Mesenteric fat pad (tissue), 1 donor: ENCODE data around the gene CLPSL1. TPM values are rescaled to one million over a fixed set of nuclear protein-coding genes. Genes with fewer than 3 reads are reported as not detected.
A peak's percentile ranks its signal among the peaks of the same experiment; 100 is the strongest.

Source experiments
- DNase-seq: peaks from one replicate; pipeline ENCODE4 v3.0.0-alpha.2; 2020; ENCODE audit warnings: low spot score
- total RNA-seq: library from RNA; stranded (reverse); fragmentation: NEBNext Ultra II Directional; extraction: Animal tissue kit (Norgen Biotek cat#: 25700); gene quantifications from one replicate; pipeline ENCODE4 v1.2.1, GENCODE V29; 2021
- donor health status: DM: yes; HTN: yes; CAD: no.

CLPSL1 gene
- total RNA-seq, 1 donor from 2014 or later = not detected

DNA sequence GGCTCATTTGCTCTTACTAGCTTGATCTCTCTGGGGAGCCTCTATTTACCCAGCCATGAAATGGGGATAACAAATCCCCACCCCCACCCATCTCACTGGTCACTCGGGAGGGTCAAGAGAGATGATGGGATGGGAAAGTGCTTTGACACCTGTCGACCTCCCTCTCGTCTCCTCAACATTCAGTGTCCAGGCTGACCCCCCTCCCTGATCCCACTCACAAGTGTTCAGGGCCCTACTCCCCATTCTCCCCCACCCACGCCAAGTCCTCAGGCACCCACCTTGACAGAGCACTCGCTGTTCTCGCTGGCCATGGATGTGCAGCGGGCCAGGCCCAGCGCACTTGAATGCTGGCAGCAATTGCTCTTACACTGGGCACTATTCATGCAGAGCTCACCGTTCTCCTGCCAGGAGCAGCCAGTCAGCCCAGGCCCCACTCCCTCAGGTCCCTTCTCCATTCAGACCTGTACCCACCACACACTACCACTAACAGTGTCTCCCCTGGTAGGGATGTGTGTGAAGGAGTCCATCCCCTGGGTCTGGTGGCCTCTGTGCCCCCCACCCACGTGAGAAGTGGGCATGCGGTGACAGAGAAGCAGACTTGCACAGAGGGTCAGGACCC is 14.7 kb downstream of the CLPSL1 start:
- DNase-seq = no peak

DNA sequence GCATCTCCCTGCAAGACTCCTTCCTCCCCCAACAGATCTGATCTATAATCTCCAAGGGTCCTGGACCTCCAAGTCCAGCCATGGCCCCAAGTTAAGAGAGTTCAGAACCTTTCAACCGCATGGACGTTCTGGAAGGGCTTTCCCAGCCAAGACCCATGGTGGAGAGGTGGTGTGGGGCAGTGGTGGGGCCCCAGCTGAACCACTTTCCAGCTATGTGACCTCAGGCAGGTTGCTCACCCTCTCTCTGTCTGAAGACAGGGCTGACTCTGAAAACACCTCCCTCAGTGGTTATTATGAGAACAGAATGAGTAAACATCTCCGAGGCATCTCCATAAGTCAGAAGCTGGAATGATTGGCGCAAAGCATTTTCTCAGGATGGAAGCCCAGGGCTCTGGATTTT is 15.4 kb downstream of the CLPSL1 start:
- no peak for DNase-seq

DNA sequence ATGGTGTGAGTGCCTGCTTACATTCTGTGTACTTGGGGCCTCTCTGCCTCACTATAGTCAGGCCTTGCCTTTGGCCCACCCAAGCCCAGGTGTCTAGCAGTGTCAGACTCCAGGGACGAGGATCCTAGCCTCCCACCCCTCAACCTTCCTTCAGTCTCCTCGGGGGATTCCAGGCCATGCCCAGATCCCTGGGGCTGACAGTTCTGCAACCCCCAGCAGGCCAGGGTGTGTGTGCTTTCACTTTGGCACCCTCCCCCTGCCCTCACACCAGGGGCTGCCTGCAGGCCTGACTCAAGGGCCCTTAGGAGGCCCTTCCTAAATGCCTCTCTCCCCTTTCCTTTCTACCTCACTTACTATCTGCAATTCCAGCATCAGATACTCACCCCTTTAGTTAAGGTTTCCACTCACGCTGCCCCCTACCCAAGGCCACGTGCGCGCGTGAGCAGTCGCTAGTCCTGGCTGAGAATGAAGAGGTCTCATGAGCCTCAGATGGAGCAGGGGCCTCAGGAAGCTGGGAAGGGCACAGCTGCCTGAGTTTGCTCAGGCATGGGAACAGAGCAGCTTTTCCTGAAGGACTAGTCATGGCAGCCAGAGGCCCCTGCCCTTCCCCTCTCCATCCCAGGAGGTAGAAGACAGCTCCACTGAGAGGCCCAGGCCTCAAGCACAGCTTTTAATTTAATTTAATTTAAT is 17.2 kb downstream of the CLPSL1 start:
- DNase-seq = no peak

DNA sequence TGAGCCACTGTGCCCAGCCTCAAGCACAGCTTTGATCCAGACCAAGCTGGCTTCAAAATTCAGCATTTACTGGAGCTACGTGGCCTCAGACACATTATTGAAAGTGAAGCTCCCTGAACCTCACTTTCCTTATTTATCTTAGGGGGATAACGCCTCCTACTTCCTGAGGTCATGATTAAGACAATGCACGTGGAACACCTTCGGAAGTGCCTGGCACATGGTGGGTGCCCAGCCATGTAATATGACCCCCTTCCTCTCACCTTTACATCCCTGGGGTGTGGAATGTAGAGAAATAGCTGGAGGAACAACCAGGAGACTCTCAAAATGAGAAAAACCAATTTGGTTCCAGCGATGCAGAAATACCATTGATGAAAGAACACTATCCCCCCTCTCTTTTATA is 17.9 kb downstream of the CLPSL1 start:
- DNase-seq = no peak

DNA sequence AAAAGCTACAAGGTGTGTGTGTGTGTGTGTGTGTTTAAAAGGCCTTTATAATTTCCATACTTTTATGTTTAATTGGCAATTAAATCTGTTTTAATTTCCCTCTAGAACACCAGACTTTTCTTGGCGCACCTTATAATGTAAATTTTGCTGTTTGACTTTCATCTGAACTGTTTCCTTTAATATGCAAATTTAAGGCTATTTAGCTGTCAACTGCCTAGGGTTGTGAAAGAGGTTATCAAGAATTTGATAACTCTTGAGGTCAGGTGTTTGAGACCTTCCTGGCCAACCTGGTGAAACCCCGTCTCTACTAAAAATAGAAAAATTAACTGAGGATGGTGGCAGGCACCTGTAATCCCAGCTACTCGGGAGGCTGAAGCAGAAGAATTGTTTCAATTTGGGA is 20.3 kb downstream of the CLPSL1 start:
- DNase-seq = no peak

DNA sequence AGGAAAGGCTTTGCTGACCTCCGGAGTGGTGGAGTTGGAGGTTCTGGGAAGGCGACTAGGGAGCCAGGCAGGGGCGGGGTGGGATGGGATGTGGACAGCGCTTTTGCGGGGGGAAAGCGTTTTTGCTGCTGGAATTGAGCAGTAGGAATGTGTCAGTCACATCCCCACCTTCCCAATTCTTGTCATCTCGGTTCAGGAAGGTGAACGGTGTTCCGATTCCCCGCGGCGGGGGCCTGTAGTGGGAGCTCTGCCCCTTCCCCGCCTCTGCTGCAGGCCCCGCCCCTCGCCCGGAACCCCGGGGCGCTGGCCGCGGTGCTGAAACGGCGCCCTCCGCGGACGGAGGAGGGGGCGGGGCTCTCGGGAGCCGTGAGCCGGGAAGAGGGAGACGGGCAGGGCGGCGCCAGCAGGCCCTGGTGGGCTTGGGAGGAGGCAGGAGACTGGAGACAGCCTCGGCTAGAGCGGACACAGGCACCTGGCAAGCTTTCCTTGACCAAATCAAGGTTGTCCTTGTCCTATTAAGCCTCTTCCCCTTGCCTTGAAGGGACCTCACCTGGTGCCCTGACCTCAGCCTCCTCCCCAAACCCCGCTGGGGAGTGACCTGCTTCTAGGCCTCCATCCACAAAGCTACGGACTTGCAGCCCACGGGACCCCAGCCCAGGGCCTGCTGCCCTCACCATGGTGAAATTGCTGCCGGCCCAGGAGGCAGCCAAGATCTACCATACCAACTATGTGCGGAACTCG is 24.3 kb downstream of the CLPSL1 start, which contains the start of gene LHFPL5:
TSS of gene LHFPL5 (plus strand) at position 357 of the 741 bp plus-strand sequence. CDS start at position 676, 319 bp downstream.
- DNase-seq = no peak

DNA sequence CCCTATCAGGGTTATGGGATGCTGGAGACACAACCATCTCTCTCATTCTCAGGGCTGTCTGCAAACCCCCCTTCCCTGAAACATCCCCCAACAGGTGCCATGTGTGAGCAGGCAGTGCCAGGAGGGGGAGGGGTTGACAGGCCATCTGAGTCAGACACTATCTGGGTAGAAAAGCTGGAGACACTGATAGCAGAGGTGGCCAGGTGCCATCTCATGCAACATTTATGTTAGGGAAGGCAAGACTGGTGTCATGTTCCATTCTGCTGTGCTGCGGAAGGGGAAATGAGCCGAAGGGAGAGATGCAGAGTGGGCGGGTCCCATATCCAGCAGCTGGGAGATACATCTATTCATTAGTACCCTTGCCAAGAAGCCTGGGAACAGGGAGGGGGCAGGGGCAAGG is 27.9 kb downstream of the CLPSL1 start:
- no peak for DNase-seq

DNA sequence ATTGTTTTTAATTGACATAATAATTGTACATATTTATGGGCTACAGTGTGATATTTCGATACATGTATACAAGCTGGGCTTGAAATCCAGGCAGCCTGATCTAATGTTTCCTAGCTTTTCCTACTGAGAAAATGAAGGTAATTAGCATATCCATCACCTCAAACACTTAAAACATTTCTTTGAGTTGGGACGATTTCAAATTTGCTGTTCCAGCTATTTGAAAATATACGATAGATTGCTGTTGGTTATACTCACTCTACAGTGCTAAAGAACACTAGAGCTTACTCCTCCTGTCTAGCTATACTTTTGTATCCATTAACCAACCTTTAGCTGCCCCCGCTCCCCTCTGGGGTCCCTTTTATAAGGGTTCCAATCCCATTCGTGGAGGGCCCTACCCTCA is 29.0 kb downstream of the CLPSL1 start:
- DNase-seq = peak; percentile 5

DNA sequence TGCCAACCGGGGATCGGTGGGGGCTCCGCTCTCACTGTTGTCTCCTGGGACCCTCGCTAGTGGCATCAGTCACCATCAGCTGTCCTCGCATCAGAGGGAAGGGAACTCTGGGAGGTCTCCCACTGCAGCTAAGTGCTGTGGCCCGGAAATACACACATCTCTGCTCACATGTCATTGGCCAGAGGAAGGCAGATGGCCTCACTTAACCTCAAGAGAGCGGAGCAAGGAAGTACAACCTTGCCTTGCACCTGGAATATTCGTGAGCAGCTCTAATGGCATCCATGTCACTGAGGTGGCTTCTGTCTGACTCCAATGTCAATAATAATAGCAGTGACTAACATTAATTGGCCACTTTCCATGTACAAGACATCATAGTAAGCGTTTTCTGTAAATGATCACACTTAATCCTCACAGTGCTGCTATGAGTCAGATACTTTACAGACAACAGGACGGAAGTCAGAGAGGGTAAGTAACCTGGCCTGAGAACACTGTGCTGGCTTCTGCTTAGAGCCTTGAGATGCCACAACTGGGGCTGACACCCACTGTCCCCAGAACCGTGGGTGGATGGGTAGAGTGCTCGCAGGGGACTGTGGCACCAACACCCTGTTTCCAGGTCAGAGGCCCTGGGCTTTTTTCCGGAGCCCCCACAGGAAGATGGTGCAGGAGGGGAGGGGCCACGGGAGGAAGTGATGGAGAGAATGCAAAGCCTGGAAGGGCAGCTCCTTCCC is 30.3 kb downstream of the CLPSL1 start:
- DNase-seq = peak; percentile 85

DNA sequence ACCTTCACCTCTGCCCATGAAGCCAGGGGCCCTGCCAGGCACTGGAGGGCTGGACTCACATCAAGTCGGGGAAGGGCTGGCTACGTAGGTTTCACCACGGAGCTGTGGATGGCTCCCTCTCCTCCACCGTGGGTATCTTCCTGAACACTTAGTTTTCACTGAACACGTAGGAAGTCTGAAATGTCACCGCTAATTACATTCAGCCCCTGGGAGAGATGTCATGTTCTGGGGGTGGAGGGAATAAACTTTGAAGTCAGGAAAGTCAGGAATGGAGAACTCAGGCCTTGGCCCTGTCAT is 30.8 kb downstream of the CLPSL1 start:
- DNase-seq = no peak

DNA sequence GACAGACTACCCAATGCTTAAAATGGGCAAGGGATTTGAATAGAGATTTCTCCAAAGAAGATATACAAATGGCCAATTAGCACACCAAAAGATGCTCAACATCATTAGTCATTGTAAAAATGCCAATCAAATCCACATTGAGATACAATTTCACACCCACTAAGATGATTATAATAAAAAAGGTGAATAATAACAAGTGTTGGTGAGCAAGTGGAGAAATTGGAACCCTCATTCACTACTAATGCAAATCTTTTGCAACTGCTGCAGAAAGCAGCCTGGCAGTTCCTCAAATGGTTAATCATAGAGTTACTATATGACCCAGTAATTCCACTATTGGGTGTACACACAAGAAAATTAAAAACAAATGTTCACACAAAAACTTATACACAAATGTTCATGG is 36.7 kb downstream of the CLPSL1 start:
- no peak for DNase-seq

DNA sequence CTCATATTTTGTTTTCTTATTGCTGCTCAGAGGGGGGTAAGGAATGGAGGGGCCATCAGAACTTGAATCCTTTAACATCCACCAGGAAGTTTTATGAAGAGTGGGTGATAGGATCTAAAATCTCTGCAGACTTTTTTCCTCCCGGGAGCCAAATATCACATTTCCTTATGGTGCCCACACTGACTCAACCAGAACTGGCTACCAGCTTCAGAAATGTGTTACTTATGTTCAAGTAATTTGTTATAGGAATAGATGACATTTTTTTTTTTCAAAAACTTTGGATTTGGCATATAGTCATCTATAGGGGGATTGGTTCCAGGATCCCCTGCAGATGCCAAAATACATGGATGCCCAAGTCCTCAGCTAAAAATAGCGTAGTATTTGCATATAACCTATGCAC is 42.8 kb downstream of the CLPSL1 start:
- DNase-seq = no peak

DNA sequence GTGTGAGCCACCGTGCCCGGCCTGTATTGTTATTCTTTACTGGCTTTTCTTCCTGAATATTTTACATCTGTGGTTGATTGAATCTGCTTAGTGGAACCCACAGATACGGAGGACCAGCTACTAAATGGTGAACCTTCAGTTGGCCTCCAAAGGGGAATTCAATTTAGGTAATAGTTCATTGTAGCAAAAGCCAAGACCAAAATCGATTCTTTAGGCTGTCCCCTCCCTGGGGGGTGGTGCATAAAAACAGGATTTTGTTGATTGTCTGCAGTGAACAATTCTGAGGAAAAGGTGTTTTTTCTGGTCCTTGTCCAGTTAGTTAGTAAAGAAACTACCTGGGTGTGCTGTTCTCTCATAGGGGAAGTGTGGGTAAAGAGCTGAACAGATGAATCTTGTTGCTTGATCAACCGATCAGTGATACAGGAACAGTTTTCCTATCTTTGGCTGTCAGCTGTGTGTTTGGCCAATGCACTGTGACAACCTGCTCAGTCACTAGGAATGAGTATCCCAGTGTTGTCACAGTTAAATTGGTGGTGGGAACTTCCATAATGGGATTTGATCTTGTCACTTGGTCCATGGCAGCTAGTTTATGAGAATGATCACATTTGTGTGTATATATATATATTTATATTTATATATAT is 43.9 kb downstream of the CLPSL1 start:
- no peak for DNase-seq

DNA sequence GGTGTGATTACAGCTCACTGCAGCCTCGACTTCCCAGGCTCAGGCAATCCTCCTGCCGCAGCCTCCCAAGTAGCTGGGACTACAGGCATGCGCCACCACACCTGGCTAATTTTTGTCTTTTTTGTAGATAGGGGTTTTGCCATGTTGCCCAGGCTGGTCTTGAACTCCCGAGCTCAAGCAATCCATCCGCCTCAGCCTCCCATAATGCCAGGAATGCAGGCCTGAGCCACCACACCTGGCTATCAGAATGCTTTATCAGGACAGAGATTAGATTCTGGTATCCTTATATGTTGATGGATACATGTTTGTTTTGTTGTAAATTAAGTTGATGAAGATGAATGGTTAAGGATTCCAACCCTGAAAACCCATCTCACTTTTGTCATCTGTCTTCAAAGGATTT is 48.5 kb downstream of the CLPSL1 start:
- no peak for DNase-seq

DNA sequence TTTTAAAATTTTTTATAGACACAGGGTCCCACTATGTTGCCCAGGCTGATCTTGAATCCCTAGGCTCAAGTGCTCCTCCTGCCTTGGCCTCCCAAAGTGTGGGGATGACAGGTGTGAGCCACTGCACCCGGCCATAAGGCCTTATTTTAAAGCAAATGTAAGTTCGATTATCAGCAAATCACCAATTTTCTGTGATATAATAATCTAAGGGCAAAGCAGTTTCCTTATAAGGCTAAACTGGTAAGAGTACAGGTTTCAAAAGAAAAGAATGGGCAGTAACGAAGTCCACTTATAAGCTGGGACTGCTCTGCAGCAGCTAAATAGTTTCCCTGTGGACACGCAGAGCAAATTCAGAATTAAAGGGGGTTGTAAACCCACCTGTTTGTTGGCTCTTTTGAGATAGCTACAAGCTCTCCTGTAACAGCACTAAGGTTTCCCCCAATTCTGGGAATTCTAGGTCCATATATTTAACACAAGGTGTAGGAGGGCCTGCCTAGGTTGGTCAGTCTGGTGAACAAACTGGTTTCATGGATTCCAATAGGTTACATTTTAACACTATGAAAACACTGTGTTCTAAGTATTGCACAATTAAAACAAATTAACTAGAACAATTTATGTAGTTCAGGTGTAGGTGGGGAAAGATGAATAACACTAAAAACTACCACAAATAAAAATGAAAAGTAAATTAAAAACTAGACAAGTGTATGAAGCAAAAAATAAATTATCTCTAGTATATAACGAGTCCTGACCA is 50.6 kb downstream of the CLPSL1 start:
- DNase-seq = no peak

DNA sequence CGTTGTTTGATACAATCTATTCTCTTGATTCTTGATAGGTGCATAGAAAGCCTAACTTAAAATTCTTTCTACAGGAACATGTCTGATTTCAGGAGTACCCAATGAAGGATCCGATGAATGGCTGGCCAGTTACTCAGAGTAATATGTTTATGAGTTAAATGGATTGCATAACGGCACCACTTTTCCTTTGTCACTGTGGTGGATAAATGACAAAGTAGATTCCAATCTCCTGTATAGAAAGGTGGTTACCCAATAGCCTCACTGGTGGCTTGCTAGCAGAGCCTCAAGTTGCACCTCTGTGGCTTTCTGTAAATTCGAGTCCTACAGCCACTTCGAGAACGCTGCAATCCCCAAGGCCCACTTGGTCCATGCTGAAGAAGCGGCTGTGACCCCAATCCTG is 52.7 kb downstream of the CLPSL1 start:
- DNase-seq = no peak
